Psoas muscle (tissue), 8 donors: ENCODE results near the gene PFN2. TPM values are rescaled to one million over a fixed set of nuclear protein-coding genes. Genes with fewer than 3 reads are reported as not detected.

ENCODE experiments used
- ATAC-seq, 4 donors: fragments of 200-7000 bp; cut with Tn5 transposase; one replicate each; pipeline ENCODE4 v1.9.1; 2020; ENCODE audit warnings: moderate library complexity in 3 of 4, mild to moderate bottlenecking in 2 of 4
- DNase-seq, 2 donors: peaks; one replicate each; pipeline ENCODE4 v3.0.0-alpha.2; 2020
- H3K27ac ChIP-seq: fragments of 200-600 bp; one replicate; pipeline ENCODE4 v1.8.0; 2022
- H3K27me3 ChIP-seq, 3 donors: fragments of 200-600 bp in 1 of 3; one replicate each; pipeline versions ENCODE4 v1.6.1 to v1.8.0; 2013 to 2022; ENCODE audit warnings: low read length in 2 of 3, mild to moderate bottlenecking in 2 of 3, moderate library complexity in 1 of 3; ENCODE audit not compliant: insufficient read depth in 3 of 3
- H3K36me3 ChIP-seq, 2 donors: fragments of 200-600 bp in 1 of 2; one replicate each; pipeline versions ENCODE4 v1.6.1 to v1.8.0; 2013 to 2022; ENCODE audit warnings: low read depth in 1 of 2, mild to moderate bottlenecking in 1 of 2, moderate library complexity in 1 of 2; ENCODE audit not compliant: insufficient read depth in 1 of 2
- H3K4me1 ChIP-seq: fragments of 200-600 bp; one replicate; pipeline ENCODE4 v1.8.0; 2022
- H3K4me3 ChIP-seq: fragments of 200-600 bp; one replicate; pipeline ENCODE4 v1.8.0; 2022; ENCODE audit warnings: mild to moderate bottlenecking
- H3K9me3 ChIP-seq: fragments of 200-600 bp; one replicate; pipeline ENCODE4 v1.8.0; 2022
- WGBS, 3 donors: extraction: QIAGEN DNeasy Blood & Tissue Kit; methylation state at CpG; one replicate each; pipeline versions ENCODE4 v1.1.6 to v1.1.7; 2013; 5-methylcytosine and 5-hydroxymethylcytosine counted together
- intact Hi-C, 2 donors: fragments of 100-400 bp; cut with DNase I; formaldehyde crosslinking; loops; one replicate each; pipeline versions ENCODE4 v1.11.0 to v1.14.2; 2022
- polyA plus RNA-seq, 3 donors: library from polyadenylated mRNA; stranded (reverse); fragments of 200-250 nt; gene quantifications; one replicate each; pipeline ENCODE4 v1.2.3, GENCODE V29; 2013
- total RNA-seq, 4 donors: library from RNA; stranded (reverse); fragmentation: NEBNext Ultra II Directional in 2 of 4; extraction: Animal tissue kit (Norgen Biotek cat#: 25700) in 2 of 4; gene quantifications; one replicate each; pipeline versions ENCODE4 v1.2.1 to v1.2.4, GENCODE V29; 2021 to 2023
- TF ChIP-seq, protein P1 (sequence below): fragments of 200-600 bp; IDR thresholded peaks from one replicate; pipeline ENCODE4 v1.8.0; 2022; ENCODE audit warnings: antibody characterized with exemption
- donor health status: healthy with polysubstance abuse.
- donor health status: DM: no; HTN: no; CAD: no; lungs with moderate emphysema.
- donor health status: Bipolar disorder and iron deficiency.
- donor health status: healthy.
- donor health status: DM: yes; HTN: yes; CAD: no.
- donor health status: DM: no; HTN: no; CAD: no.
- donor health status: DM: no; HTN: no; CAD: no.
- donor health status: DM: yes; HTN: yes; CAD: no.

The PFN2 gene
- total and polyA plus RNA-seq, 7 donors: 167 to 363 (median 309) TPM

DNA sequence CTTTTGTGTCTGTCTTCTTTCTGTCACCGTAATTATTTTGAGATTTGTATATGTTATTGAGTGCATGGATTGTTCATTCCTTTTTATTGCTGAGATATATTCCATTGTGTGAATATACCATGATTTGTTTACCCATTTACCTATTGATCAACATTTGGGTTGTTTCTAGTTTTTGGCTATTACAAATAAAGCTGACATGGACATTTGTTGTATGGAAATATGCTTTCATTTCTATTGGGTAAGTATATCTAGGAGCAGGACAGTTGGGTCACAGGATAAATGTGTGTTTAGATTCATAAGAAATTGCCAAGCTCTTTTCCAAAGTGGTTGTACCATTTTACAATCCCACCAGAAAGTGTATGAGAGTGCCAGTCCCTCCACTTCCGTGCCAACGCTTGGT, 51.2 kb downstream of the PFN2 start:
- H3K4me3 ChIP-seq: no peak overlapping the region
- WGBS, 3 donors: 96 to 98% (median 96%) methylated on average over 3 of the region's 3 CpGs
- no peaks in the 10 kb centered on the region for H3K27me3 ChIP-seq
- H3K4me1 ChIP-seq: no peaks in the 10 kb centered on the region
- intact Hi-C loops: no loop called here
- H3K36me3 ChIP-seq: peaks cover 0 to 30% of the 10 kb centered on the region in 2 donors
- TF ChIP-seq, protein P1, sequence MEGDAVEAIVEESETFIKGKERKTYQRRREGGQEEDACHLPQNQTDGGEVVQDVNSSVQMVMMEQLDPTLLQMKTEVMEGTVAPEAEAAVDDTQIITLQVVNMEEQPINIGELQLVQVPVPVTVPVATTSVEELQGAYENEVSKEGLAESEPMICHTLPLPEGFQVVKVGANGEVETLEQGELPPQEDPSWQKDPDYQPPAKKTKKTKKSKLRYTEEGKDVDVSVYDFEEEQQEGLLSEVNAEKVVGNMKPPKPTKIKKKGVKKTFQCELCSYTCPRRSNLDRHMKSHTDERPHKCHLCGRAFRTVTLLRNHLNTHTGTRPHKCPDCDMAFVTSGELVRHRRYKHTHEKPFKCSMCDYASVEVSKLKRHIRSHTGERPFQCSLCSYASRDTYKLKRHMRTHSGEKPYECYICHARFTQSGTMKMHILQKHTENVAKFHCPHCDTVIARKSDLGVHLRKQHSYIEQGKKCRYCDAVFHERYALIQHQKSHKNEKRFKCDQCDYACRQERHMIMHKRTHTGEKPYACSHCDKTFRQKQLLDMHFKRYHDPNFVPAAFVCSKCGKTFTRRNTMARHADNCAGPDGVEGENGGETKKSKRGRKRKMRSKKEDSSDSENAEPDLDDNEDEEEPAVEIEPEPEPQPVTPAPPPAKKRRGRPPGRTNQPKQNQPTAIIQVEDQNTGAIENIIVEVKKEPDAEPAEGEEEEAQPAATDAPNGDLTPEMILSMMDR: no peak
- ATAC-seq (no peak), DNase-seq (no peak)
- no peak overlapping the region for H3K27ac ChIP-seq
- H3K9me3 ChIP-seq: no peaks in the 10 kb centered on the region

DNA sequence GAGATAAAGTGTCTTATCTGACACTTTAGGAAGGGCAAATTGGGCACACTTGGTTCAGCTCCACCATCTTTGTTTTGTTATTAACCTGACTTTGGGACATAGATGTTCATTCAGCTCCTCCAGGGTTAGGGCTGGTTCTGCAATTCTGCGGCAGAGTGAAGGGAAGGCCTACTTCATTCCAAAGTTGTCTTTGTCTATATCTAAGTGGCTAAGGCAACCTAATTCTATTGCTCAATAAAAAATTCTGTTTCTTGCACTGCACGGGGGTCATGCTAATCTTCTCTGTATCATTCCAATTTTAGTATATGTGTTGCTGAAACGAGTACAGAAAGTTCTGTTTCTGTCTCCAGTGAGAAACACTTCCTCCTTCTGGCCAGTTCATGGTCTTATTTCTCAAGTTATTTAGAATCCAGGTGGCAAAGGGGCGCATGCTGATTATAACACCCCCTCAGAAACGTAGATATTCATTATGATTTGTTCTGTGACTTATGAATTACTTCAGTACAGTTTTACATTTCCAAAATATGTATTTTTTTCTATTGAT, 53.5 kb downstream of the PFN2 start:
- Histone ChIP-seq H3K4me3 (no peak overlapping the region), H3K4me1 (no peaks in the 10 kb centered on the region), H3K9me3 (no peaks in the 10 kb centered on the region), H3K36me3 (peaks cover 0 to 37% of the 10 kb centered on the region in 2 donors), H3K27me3 (no peaks in the 10 kb centered on the region), H3K27ac (no peak overlapping the region)
- intact Hi-C loops: no loop called here
- 79 to 86% (median 80%) methylated on average over 5 of the region's 5 CpGs for WGBS, 3 donors
- TF ChIP-seq, protein P1: no peak
- ATAC-seq: peak in 1 of 4 donors; percentile 17
- DNase-seq: no peak

Other genes starting within 250 kb of the PFN2 start
- gene COMMD2, start 218.4 kb downstream of the PFN2 start, total RNA-seq: 10 to 100 TPM; 11.6 to 22.8 (median 15.1) TPM
- 10 to 100 TPM in 2 of 3 donors, 1 to 10 TPM in 1; 7.7 to 19.1 (median 11.1) TPM for gene COMMD2, start 218.4 kb downstream of the PFN2 start, polyA plus RNA-seq
- not detected for gene ANKUB1, start 178.3 kb downstream of the PFN2 start, total RNA-seq
- gene ANKUB1, start 178.3 kb downstream of the PFN2 start, polyA plus RNA-seq: 1 to 10 TPM in 1 of 3 donors, not detected in 2; 2.9 TPM
- gene RNF13, start 157.7 kb downstream of the PFN2 start, total RNA-seq: 10 to 100 TPM; 39.8 to 51.0 (median 43.9) TPM
- 10 to 100 TPM; 21.7 to 44.0 (median 32.9) TPM for gene RNF13, start 157.7 kb downstream of the PFN2 start, polyA plus RNA-seq